HCT116 (cell line): ENCODE measurements around the gene RNF11. TPM values are rescaled to one million over a fixed set of nuclear protein-coding genes. Genes with fewer than 3 reads are reported as not detected.

Experiments
- ATAC-seq: fragments of 200-7000 bp; cut with Tn5 transposase; 2 replicates; pipeline ENCODE4 v1.9.1; 2020; ENCODE audit warnings: mild to moderate bottlenecking, moderate library complexity
- BruUV-seq: library from RNA; stranded (reverse); fragments of 400-500 nt; replicated peaks from 2 replicates; lab custom pipeline; 2021; lab: Mats Ljungman, UMichigan
- CTCF ChIA-PET: fragments of 300-600 bp; sonication (Branson Sonifier 250); formaldehyde crosslinking; loops from one replicate; lab custom pipeline; 2021; ENCODE audit warnings: antibody characterized with exemption; lab: Charles Lee
- POLR2A ChIA-PET: fragments of 300-600, 350-600 bp; sonication (Branson Sonifier 250); formaldehyde crosslinking; loops from one replicate; lab custom pipeline; 2021; ENCODE audit warnings: antibody characterized with exemption; lab: Charles Lee
- RAD21 ChIA-PET, 2 experiments: fragments of 300-600 bp; sonication (Branson Sonifier 250); formaldehyde crosslinking; loops; one replicate each; lab custom pipeline; 2023; ENCODE audit warnings: low total read pairs in 2 of 2; ENCODE audit not compliant: uncharacterized antibody in 2 of 2, unreplicated experiment in 2 of 2, low non-redundant PET in 1 of 2; lab: Charles Lee
- DNase-seq: peaks from one replicate; pipeline ENCODE4 v3.0.0-alpha.2; 2010; ENCODE audit warnings: low read depth, low spot score
- H2AFZ ChIP-seq: fragments of 200-600 bp; shearing (Covaris generic), sonication (generic); 2 replicates; pipeline ENCODE4 v1.6.1; 2017; ENCODE audit warnings: low read depth, mixed run types, mixed read lengths, antibody characterized with exemption, low read length; ENCODE audit not compliant: poor library complexity, severe bottlenecking
- H3K27ac ChIP-seq: 2 replicates; pipeline ENCODE4 v1.5.1; 2012; ENCODE audit warnings: low read depth, low read length
- H3K27me3 ChIP-seq: fragments of 200-600 bp; sonication (generic); 2 replicates; pipeline ENCODE4 v1.6.1; 2016; ENCODE audit warnings: mixed run types, low read length, mixed read lengths; ENCODE audit not compliant: insufficient read depth
- H3K36me3 ChIP-seq, 2 experiments: fragments of 200-500 bp in 1 of 2; fragments of 200-600 bp in 1 of 2; sonication (Bioruptor generic) in 1 of 2; sonication (generic) in 1 of 2; 2 replicates each; pipeline versions ENCODE4 v1.5.1 to v1.6.1; 2014 to 2016; ENCODE audit warnings: low read length in 2 of 2, inconsistent platforms in 1 of 2, mixed read lengths in 1 of 2, mixed run types in 1 of 2; ENCODE audit not compliant: insufficient read depth in 2 of 2, control insufficient read depth in 1 of 2
- H3K4me1 ChIP-seq, 2 experiments: fragments of 200-600 bp in 1 of 2; sonication (generic) in 1 of 2; 2 replicates each; pipeline versions ENCODE4 v1.5.1 to v1.6.1; 2012 to 2017; ENCODE audit warnings: low read length in 2 of 2, inconsistent platforms in 1 of 2, mild to moderate bottlenecking in 1 of 2, mixed read lengths in 1 of 2, mixed run types in 1 of 2, moderate library complexity in 1 of 2; ENCODE audit not compliant: insufficient read depth in 2 of 2, control insufficient read depth in 1 of 2
- H3K4me2 ChIP-seq: fragments of 200-600 bp; sonication (generic); 2 replicates; pipeline ENCODE4 v1.6.1; 2017; ENCODE audit warnings: mixed run types, low read length, mixed read lengths
- H3K4me3 ChIP-seq, 2 experiments: fragments of 200-600 bp in 1 of 2; sonication (generic) in 1 of 2; replicated peaks in 1 of 2; 2 replicates each; pipeline ENCODE4 v1.5.1; 2011 to 2016; ENCODE audit warnings: low read length in 2 of 2, control low read depth in 1 of 2, low read depth in 1 of 2, mild to moderate bottlenecking in 1 of 2, mixed read lengths in 1 of 2, mixed run types in 1 of 2
- H3K79me2 ChIP-seq: fragments of 200-600 bp; sonication (generic); 2 replicates; pipeline ENCODE4 v1.6.1; 2017; ENCODE audit warnings: mild to moderate bottlenecking, mixed run types, low read length, moderate library complexity, mixed read lengths; ENCODE audit not compliant: insufficient read depth
- H3K9ac ChIP-seq: fragments of 200-600 bp; sonication (generic); 2 replicates; pipeline ENCODE4 v1.6.1; 2016; ENCODE audit warnings: low read length, mixed read lengths
- H3K9me2 ChIP-seq: fragments of 200-600 bp; sonication (generic), shearing (Covaris generic); 2 replicates; pipeline ENCODE4 v1.6.1; 2017; ENCODE audit warnings: mixed run types, mild to moderate bottlenecking, moderate library complexity; ENCODE audit not compliant: insufficient read depth
- H3K9me3 ChIP-seq, 2 experiments: fragments of 200-500 bp in 1 of 2; fragments of 200-600 bp in 1 of 2; sonication (Bioruptor generic) in 1 of 2; sonication (generic) in 1 of 2; 2 replicates each; pipeline ENCODE4 v1.6.1; 2014 to 2017; ENCODE audit warnings: low read length in 2 of 2, mixed read lengths in 2 of 2, inconsistent platforms in 1 of 2, low read depth in 1 of 2, mild to moderate bottlenecking in 1 of 2, mixed run types in 1 of 2, moderate library complexity in 1 of 2; ENCODE audit not compliant: control insufficient read depth in 1 of 2, insufficient read depth in 1 of 2
- H4K20me1 ChIP-seq: fragments of 200-600 bp; sonication (generic), shearing (Covaris generic); 2 replicates; pipeline ENCODE4 v1.6.1; 2017; ENCODE audit warnings: mixed run types, mild to moderate bottlenecking, moderate library complexity; ENCODE audit not compliant: insufficient read depth
- CBX3 ChIP-seq: IDR thresholded peaks from 2 replicates; pipeline ENCODE4 v1.6.1; 2012; ENCODE audit warnings: low read depth
- CEBPB ChIP-seq: IDR thresholded peaks from 2 replicates; pipeline ENCODE4 v1.6.1; 2012; ENCODE audit warnings: low read depth
- ELF1 ChIP-seq: IDR thresholded peaks from 2 replicates; pipeline ENCODE4 v1.6.1; 2012; ENCODE audit warnings: low read depth, borderline replicate concordance
- FOSL1 ChIP-seq: IDR thresholded peaks from 2 replicates; pipeline ENCODE4 v1.6.1; 2012; ENCODE audit warnings: low read depth
- JUND ChIP-seq: IDR thresholded peaks from 2 replicates; pipeline ENCODE4 v1.6.1; 2012
- POLR2A ChIP-seq: IDR thresholded peaks from 2 replicates; pipeline ENCODE4 v1.7.0; 2011; ENCODE audit warnings: borderline replicate concordance; ENCODE audit not compliant: insufficient read depth, insufficient read length; ENCODE audit errors: extremely low read depth
- SIN3A ChIP-seq: IDR thresholded peaks from 2 replicates; pipeline ENCODE4 v1.6.1; 2012; ENCODE audit warnings: low read depth
- TCF7L2 ChIP-seq: IDR thresholded peaks from 2 replicates; pipeline ENCODE4 v1.7.0; 2011; ENCODE audit warnings: borderline replicate concordance, inconsistent platforms; ENCODE audit not compliant: insufficient read depth, insufficient read length; ENCODE audit errors: extremely low read depth
- YY1 ChIP-seq: IDR thresholded peaks from 2 replicates; pipeline ENCODE4 v1.6.1; 2011; ENCODE audit warnings: low read length, low read depth, moderate library complexity, mild to moderate bottlenecking; ENCODE audit not compliant: insufficient replicate concordance; ENCODE audit errors: extremely low read depth
- ZFX ChIP-seq: fragments of 450-650 bp; IDR thresholded peaks from 2 replicates; pipeline ENCODE4 v1.6.1; 2017
- ZNF274 ChIP-seq: fragments of 200-500 bp; sonication (Bioruptor generic); IDR thresholded peaks from 2 replicates; pipeline ENCODE4 v1.6.1; 2014; ENCODE audit warnings: mild to moderate bottlenecking, low read depth, low read length, inconsistent platforms
- intact Hi-C: fragments of 100-400 bp; cut with micrococcal nuclease; formaldehyde crosslinking; loops from 2 replicates; pipeline ENCODE4 v1.10.0; 2022
- total RNA-seq: library from RNA; stranded (reverse); gene quantifications from one replicate; pipeline ENCODE4 v1.2.1, GENCODE V29; 2021; ENCODE audit not compliant: unreplicated experiment
- TF ChIP-seq, protein P1 (sequence below): IDR thresholded peaks from 2 replicates; pipeline ENCODE4 v1.6.1; 2011; ENCODE audit warnings: mild to moderate bottlenecking, low read length, moderate library complexity; ENCODE audit not compliant: insufficient replicate concordance; ENCODE audit errors: extremely low read depth
- TF ChIP-seq, protein P2 (sequence below), 3 experiments: fragments of 200-600 bp in 1 of 3; sonication (generic) in 1 of 3; IDR thresholded peaks in 2 of 3; conservative IDR thresholded peaks in 1 of 3; 2 replicates each; pipeline ENCODE4 v1.5.1; 2012 to 2017; ENCODE audit warnings: low read depth in 2 of 3, low read length in 2 of 3, antibody characterized with exemption in 1 of 3, borderline replicate concordance in 1 of 3, control low read depth in 1 of 3, mild to moderate bottlenecking in 1 of 3, mixed read lengths in 1 of 3, mixed run types in 1 of 3, moderate library complexity in 1 of 3; ENCODE audit not compliant: insufficient read depth in 1 of 3
- TF ChIP-seq, protein P3 (sequence below): IDR thresholded peaks from 2 replicates; pipeline ENCODE4 v1.6.1; 2012
- TF ChIP-seq, protein P4 (sequence below): IDR thresholded peaks from 2 replicates; pipeline ENCODE4 v1.6.1; 2012

Gene RNF11
- total RNA-seq, 1 experiment from 2014 or later, result 60.9 TPM

DNA sequence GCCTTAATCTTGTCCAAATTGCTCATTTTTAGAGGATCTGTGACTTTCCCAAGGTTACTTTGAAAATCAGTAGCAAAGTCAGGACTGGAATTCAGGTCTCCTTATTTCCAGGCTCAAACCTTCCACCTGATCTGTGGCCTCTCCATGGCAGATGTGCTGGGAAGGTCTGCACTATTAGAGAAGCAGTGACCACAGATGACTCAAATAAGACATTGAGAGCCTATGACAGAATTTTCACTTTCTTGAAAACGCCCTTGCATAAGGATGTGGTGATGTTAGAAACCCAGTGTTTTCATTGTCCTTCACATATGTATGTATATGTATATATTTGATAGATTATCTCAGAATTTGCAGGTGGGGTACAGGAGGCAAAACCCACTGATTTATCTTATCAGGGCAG lies 49.0 kb downstream of the RNF11 start (continued):
- no peak for TF ChIP-seq YY1

DNA sequence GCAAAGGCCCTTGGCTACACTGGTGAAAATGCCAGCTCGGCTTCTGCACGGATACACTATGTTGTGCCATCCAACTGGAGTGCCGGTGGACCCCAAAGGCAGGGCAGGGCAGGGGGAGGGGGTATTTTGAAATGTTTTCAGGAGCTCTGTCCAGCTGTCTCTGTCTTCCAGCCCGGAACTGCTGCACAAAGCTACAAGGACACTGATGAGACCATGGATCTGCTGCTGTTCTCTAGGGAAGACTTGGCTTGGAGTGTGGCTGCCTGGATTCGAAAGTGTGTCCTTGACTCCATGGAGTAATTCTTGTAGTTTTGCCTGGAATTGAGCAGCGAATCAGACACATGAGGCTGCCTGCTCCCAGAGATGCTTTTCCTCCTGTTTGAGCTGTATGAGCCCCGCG lies 51.9 kb downstream of the RNF11 start:
- Histone ChIP-seq H2AFZ (no peak overlapping the region), H4K20me1 (no peaks in the 10 kb centered on the region), H3K79me2 (no peaks in the 10 kb centered on the region), H3K9me2 (no peaks in the 10 kb centered on the region), H3K9me3 (no peaks in the 10 kb centered on the region), H3K36me3 (peaks cover 0 to 5% of the 10 kb centered on the region in 2 experiments; a peak in 1 of 4 replicates), H3K27ac (no peak overlapping the region), H3K27me3 (no peaks in the 10 kb centered on the region), H3K9ac (no peak overlapping the region), H3K4me1 (peaks cover 10 to 16% of the 10 kb centered on the region in 2 experiments), H3K4me2 (no peak overlapping the region), H3K4me3 (no peak overlapping the region)
- no TSS peak for BruUV-seq
- intact Hi-C loops, result no loop called here
- TF ChIP-seq JUND, result no peak
- TF ChIP-seq, protein P1, sequence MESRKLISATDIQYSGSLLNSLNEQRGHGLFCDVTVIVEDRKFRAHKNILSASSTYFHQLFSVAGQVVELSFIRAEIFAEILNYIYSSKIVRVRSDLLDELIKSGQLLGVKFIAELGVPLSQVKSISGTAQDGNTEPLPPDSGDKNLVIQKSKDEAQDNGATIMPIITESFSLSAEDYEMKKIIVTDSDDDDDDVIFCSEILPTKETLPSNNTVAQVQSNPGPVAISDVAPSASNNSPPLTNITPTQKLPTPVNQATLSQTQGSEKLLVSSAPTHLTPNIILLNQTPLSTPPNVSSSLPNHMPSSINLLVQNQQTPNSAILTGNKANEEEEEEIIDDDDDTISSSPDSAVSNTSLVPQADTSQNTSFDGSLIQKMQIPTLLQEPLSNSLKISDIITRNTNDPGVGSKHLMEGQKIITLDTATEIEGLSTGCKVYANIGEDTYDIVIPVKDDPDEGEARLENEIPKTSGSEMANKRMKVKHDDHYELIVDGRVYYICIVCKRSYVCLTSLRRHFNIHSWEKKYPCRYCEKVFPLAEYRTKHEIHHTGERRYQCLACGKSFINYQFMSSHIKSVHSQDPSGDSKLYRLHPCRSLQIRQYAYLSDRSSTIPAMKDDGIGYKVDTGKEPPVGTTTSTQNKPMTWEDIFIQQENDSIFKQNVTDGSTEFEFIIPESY, result no peak
- TF ChIP-seq ZNF274, result no peak
- TF ChIP-seq, protein P2, sequence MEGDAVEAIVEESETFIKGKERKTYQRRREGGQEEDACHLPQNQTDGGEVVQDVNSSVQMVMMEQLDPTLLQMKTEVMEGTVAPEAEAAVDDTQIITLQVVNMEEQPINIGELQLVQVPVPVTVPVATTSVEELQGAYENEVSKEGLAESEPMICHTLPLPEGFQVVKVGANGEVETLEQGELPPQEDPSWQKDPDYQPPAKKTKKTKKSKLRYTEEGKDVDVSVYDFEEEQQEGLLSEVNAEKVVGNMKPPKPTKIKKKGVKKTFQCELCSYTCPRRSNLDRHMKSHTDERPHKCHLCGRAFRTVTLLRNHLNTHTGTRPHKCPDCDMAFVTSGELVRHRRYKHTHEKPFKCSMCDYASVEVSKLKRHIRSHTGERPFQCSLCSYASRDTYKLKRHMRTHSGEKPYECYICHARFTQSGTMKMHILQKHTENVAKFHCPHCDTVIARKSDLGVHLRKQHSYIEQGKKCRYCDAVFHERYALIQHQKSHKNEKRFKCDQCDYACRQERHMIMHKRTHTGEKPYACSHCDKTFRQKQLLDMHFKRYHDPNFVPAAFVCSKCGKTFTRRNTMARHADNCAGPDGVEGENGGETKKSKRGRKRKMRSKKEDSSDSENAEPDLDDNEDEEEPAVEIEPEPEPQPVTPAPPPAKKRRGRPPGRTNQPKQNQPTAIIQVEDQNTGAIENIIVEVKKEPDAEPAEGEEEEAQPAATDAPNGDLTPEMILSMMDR (IDR thresholded peaks at IDR 0.05 in 2 of 3, conservative IDR thresholded peaks at IDR 0.05 in 1 of 3; ENCODE audit: borderline replicate concordance in 1 of 3, insufficient read depth in 1 of 3, low read depth in 2 of 3, low read length in 2 of 3), result no peak
- TF ChIP-seq TCF7L2, result no peak
- no peak for TF ChIP-seq CEBPB
- no peak for TF ChIP-seq POLR2A
- TF ChIP-seq YY1, result no peak
- TF ChIP-seq FOSL1, result no peak
- TF ChIP-seq, protein P3, sequence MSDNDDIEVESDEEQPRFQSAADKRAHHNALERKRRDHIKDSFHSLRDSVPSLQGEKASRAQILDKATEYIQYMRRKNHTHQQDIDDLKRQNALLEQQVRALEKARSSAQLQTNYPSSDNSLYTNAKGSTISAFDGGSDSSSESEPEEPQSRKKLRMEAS, result no peak
- no peak for TF ChIP-seq CBX3
- TF ChIP-seq, protein P4, sequence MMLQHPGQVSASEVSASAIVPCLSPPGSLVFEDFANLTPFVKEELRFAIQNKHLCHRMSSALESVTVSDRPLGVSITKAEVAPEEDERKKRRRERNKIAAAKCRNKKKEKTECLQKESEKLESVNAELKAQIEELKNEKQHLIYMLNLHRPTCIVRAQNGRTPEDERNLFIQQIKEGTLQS, result no peak
- TF ChIP-seq ELF1, result no peak
- TF ChIP-seq ZFX, result no peak
- no peak for TF ChIP-seq SIN3A
- ATAC-seq, result no peak
- ChIA-PET CTCF (interaction anchor here (2.3 kb wide), 1 partner anchor 8 kb away, joined by 8 read pairs; no protein-coding TSS in a partner anchor), RAD21 (no interaction called here), POLR2A (interaction anchor here (0.6 kb wide), 1 partner anchor 34 kb away, joined by 3 read pairs; no protein-coding TSS in a partner anchor)
- no peak for DNase-seq
